DND-41 (cell line): ENCODE data around the gene CDC45.
A peak's percentile ranks its signal among the peaks of the same experiment; 100 is the strongest.

Experiments used
- ATAC-seq: fragments of 200-7000 bp; cut with Tn5 transposase; 3 replicates; pipeline ENCODE4 v1.9.1; 2021; ENCODE audit warnings: low read depth; ENCODE audit not compliant: insufficient read depth
- DNase-seq: peaks from one replicate; pipeline ENCODE4 v3.0.0-alpha.2; 2020
- H2AFZ ChIP-seq: 2 replicates; pipeline ENCODE4 v1.6.0; 2012; ENCODE audit warnings: low read depth, low read length
- H3K27ac ChIP-seq: 2 replicates; pipeline ENCODE4 v1.5.1; 2012; ENCODE audit warnings: low read length, inconsistent platforms
- H3K27me3 ChIP-seq: fragments of 200-600 bp; sonication (generic); 2 replicates; pipeline ENCODE4 v1.6.0; 2012; ENCODE audit warnings: low read length, mild to moderate bottlenecking, inconsistent platforms; ENCODE audit not compliant: insufficient read depth, poor library complexity
- H3K36me3 ChIP-seq: 2 replicates; pipeline ENCODE4 v1.5.1; 2012; ENCODE audit warnings: low read length, inconsistent platforms; ENCODE audit not compliant: insufficient read depth
- H3K4me1 ChIP-seq: 2 replicates; pipeline ENCODE4 v1.5.1; 2012; ENCODE audit warnings: mild to moderate bottlenecking, low read length; ENCODE audit not compliant: insufficient read depth
- H3K4me2 ChIP-seq: 2 replicates; pipeline ENCODE4 v1.6.0; 2012; ENCODE audit warnings: mild to moderate bottlenecking, moderate library complexity, low read length, inconsistent platforms; ENCODE audit not compliant: insufficient read depth
- H3K4me3 ChIP-seq, 2 experiments: fragments of 200-600 bp in 1 of 2; shearing (Covaris generic) in 1 of 2; 2 replicates each; pipeline ENCODE4 v1.5.1; 2012 to 2016; ENCODE audit warnings: inconsistent platforms in 2 of 2, low read length in 2 of 2, mild to moderate bottlenecking in 2 of 2, low read depth in 1 of 2, moderate library complexity in 1 of 2
- H3K79me2 ChIP-seq: 2 replicates; pipeline ENCODE4 v1.6.0; 2012; ENCODE audit warnings: low read length, inconsistent platforms; ENCODE audit not compliant: insufficient read depth
- H3K9ac ChIP-seq: 2 replicates; pipeline ENCODE4 v1.6.0; 2012; ENCODE audit warnings: low read depth, mild to moderate bottlenecking, inconsistent platforms, low read length, moderate library complexity
- H3K9me3 ChIP-seq: 2 replicates; pipeline ENCODE4 v1.5.1; 2012; ENCODE audit warnings: low read length, moderate library complexity, mild to moderate bottlenecking, inconsistent platforms; ENCODE audit not compliant: insufficient read depth, severe bottlenecking
- H4K20me1 ChIP-seq: 2 replicates; pipeline ENCODE4 v1.6.0; 2012; ENCODE audit warnings: low read length; ENCODE audit not compliant: insufficient read depth
- EZH2 ChIP-seq: IDR thresholded peaks from 3 replicates; pipeline ENCODE4 v1.6.1; 2012; ENCODE audit warnings: borderline replicate concordance, low read depth, mild to moderate bottlenecking, moderate library complexity, low read length, inconsistent platforms; ENCODE audit not compliant: severe bottlenecking
- TF ChIP-seq, protein P1 (sequence below): IDR thresholded peaks from 2 replicates; pipeline ENCODE4 v1.5.1; 2012; ENCODE audit warnings: borderline replicate concordance, low read length, moderate library complexity, mild to moderate bottlenecking; ENCODE audit not compliant: poor library complexity, severe bottlenecking; ENCODE audit errors: extremely low read depth

Gene CDC45

DNA sequence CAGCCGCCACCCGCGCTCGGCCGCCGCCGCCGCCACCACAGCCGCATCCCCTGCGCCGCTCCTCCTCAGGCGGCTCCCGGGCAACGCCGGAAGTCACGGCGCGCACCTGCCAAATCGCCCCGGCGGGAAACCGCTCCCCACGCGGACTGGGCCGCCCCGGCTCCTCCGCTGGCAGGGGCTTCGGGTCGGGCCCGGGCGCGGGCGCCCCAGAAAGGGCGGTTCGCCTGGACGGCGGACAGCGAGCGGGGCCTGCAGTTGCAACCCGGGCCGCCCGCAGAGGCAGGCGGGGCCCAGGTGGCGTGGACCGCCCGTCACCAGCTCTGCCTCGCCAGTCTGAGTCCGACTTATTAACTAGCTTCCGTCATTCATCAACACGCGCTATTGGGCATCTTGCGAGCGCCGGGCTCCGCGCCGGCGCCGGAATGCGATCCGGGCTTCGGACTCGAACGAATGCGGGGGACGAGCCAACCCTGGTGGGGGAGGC, 48.0 kb upstream of the CDC45 start, which contains the start of gene HIRA:
Gene HIRA (minus strand): TSS at position 85 of the 484 bp plus-strand sequence. CDS start 257 bp downstream, outside the sequence.
- peak within 1 kb of the TSS; percentile 100 for H3K9ac ChIP-seq
- H3K9me3 ChIP-seq = no peaks in the 10 kb centered on the region
- H3K27ac ChIP-seq = peak within 1 kb of the TSS; percentile 97
- peak within 1 kb of the TSS; percentile 88 for H3K4me2 ChIP-seq
- H3K4me1 ChIP-seq = peaks cover 54% of the 10 kb centered on the region
- H4K20me1 ChIP-seq = peaks cover 35% of the 10 kb centered on the region
- H3K79me2 ChIP-seq = peaks cover 70% of the 10 kb centered on the region
- H3K36me3 ChIP-seq = peaks cover 41% of the 10 kb centered on the region
- DNase-seq = peak; percentile 88
- H2AFZ ChIP-seq = peak within 1 kb of the TSS; percentile 94
- H3K4me3 ChIP-seq = peak within 1 kb of the TSS; percentile 92 to 96
- TF ChIP-seq EZH2 = no peak
- TF ChIP-seq, protein P1, sequence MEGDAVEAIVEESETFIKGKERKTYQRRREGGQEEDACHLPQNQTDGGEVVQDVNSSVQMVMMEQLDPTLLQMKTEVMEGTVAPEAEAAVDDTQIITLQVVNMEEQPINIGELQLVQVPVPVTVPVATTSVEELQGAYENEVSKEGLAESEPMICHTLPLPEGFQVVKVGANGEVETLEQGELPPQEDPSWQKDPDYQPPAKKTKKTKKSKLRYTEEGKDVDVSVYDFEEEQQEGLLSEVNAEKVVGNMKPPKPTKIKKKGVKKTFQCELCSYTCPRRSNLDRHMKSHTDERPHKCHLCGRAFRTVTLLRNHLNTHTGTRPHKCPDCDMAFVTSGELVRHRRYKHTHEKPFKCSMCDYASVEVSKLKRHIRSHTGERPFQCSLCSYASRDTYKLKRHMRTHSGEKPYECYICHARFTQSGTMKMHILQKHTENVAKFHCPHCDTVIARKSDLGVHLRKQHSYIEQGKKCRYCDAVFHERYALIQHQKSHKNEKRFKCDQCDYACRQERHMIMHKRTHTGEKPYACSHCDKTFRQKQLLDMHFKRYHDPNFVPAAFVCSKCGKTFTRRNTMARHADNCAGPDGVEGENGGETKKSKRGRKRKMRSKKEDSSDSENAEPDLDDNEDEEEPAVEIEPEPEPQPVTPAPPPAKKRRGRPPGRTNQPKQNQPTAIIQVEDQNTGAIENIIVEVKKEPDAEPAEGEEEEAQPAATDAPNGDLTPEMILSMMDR = peak; percentile 3
- no peaks in the 10 kb centered on the region for H3K27me3 ChIP-seq
- ATAC-seq = peak; percentile 59

DNA sequence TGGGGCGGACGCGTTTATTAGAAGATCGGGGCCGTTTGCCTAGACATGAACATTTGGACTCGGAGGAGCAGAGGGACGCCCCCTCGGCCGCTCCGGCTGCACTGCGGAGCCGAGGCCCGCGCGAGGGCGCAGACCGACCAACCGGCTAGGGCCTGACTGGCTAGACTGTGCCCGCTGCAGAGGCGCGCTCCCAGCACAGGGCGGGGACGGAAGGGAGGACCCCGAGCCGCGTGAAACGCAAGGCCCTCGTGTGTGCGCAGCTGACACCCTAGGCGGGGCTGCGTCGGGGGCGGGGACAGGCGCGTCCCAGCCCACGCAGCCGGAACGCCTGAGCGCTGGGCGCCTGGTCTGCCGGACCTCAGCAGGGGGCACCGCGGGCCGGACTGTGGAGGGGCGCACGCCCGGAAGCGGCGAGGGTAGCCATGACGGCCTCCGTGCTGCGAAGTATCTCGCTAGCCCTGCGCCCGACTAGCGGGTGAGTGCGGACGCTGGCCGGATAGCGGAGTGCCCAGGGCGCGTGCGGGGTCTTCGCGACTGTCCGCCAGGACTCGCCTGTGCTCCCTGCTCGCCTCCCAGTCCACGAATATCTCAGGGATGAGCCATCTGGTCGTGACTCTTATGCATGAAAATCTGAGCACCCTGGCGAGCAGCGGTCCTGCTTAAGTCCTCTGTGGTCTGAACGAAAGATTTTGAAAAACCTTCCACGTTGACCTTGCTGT, 47.4 kb upstream of the CDC45 start, which contains the start of gene MRPL40:
Gene MRPL40 (plus strand): TSS at position 413 of the 719 bp plus-strand sequence. CDS start 10 bp downstream, at position 423.
- H3K9ac ChIP-seq = peak within 1 kb of the TSS; percentile 100
- ATAC-seq (peak; percentile 89), DNase-seq (peak; percentile 94)
- peak within 1 kb of the TSS; percentile 97 for H3K27ac ChIP-seq
- peaks cover 29% of the 10 kb centered on the region for H4K20me1 ChIP-seq
- peaks cover 64% of the 10 kb centered on the region for H3K79me2 ChIP-seq
- H3K27me3 ChIP-seq = no peaks in the 10 kb centered on the region
- peak within 1 kb of the TSS; percentile 94 for H2AFZ ChIP-seq
- H3K9me3 ChIP-seq = no peaks in the 10 kb centered on the region
- peak within 1 kb of the TSS; percentile 85 to 92; a peak in 3 of 4 replicates for H3K4me3 ChIP-seq
- H3K36me3 ChIP-seq = peaks cover 37% of the 10 kb centered on the region
- TF ChIP-seq, protein P1 = no peak
- no peak for TF ChIP-seq EZH2
- peaks cover 48% of the 10 kb centered on the region for H3K4me1 ChIP-seq
- peak within 1 kb of the TSS; percentile 88 for H3K4me2 ChIP-seq

DNA sequence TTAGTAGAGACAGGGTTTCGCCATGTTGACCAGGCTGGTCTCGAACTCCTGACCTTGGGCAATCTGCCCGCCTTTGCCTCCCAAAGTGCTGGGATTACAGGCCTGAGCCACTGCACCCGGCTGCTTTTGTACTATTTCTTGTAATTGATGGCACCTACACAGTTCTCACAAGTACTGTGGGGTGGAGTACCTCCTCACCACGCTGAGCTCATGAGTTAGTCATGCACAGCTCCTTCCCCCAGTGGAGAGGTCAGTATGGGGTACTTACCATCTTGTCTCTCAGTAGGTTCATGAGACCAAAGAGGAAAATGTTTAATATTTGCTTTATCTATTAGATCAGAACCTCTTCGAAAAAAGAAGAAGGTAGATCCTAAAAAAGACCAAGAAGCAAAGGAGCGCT, 45.3 kb upstream of the CDC45 start:
- DNase-seq (no peak), ATAC-seq (no peak)
- peaks cover 51% of the 10 kb centered on the region for H3K79me2 ChIP-seq
- H3K9me3 ChIP-seq = no peaks in the 10 kb centered on the region
- H3K9ac ChIP-seq = no peak overlapping the region
- TF ChIP-seq, protein P1 = no peak
- no peak for TF ChIP-seq EZH2
- no peak overlapping the region for H3K4me2 ChIP-seq
- H3K4me3 ChIP-seq = no peak overlapping the region
- H3K36me3 ChIP-seq = peaks cover 28% of the 10 kb centered on the region
- H2AFZ ChIP-seq = no peak overlapping the region
- H4K20me1 ChIP-seq = peaks cover 24% of the 10 kb centered on the region
- no peak overlapping the region for H3K27ac ChIP-seq
- H3K4me1 ChIP-seq = peaks cover 29% of the 10 kb centered on the region
- no peaks in the 10 kb centered on the region for H3K27me3 ChIP-seq
